A549 (cell line): Measurements from ENCODE around the gene PLEKHF1. TPM values are rescaled to one million over a fixed set of nuclear protein-coding genes. Genes with fewer than 3 reads are reported as not detected.

ENCODE experiments used
- ATAC-seq, 2 experiments: fragments of 200-7000 bp in 1 of 2; fragments of >200 bp in 1 of 2; cut with Nextera tagmentation in 1 of 2; cut with Tn5 transposase in 1 of 2; 3 replicates each; pipeline versions ENCODE4 v1.8.0 to v1.9.1; 2018 to 2020; ENCODE audit warnings: mild to moderate bottlenecking in 1 of 2, moderate library complexity in 1 of 2
- CTCF ChIA-PET: fragments of 300-600 bp; sonication (Branson Sonifier 250); formaldehyde crosslinking; extraction: SDS; loops from one replicate; lab custom pipeline; 2021; ENCODE audit warnings: antibody characterized with exemption, inconsistent platforms; lab: Yijun Ruan, JAX
- POLR2A ChIA-PET: fragments of 350-600 bp; formaldehyde crosslinking; extraction: SDS; loops from one replicate; lab custom pipeline; 2021; ENCODE audit warnings: antibody characterized with exemption, inconsistent platforms; lab: Yijun Ruan, JAX
- DNase-seq, 2 experiments: peaks; one replicate each; pipeline versions ENCODE4 v3.0.0 to v3.0.0-alpha.2; 2011 to 2016; ENCODE audit warnings: low read depth in 1 of 2, low spot score in 1 of 2
- FAIRE-seq: peaks from 2 replicates; lab custom pipeline; 2011; peaks lifted over from hg19 to GRCh38; lab: Jason Lieb, UNC
- H3K27ac ChIP-seq, 2 experiments: fragments of >200 bp; sonication (Bioruptor Twin); formaldehyde crosslinking; 3 replicates each; pipeline ENCODE4 v1.5.1; 2016 to 2017
- H3K4me1 ChIP-seq: fragments of >200 bp; sonication (Bioruptor Twin); formaldehyde crosslinking; 3 replicates; pipeline ENCODE4 v1.6.1; 2016
- H3K4me2 ChIP-seq: fragments of >200 bp; sonication (Bioruptor Twin); formaldehyde crosslinking; 3 replicates; pipeline ENCODE4 v1.6.1; 2016
- H3K4me3 ChIP-seq: fragments of >200 bp; sonication (Bioruptor Twin); formaldehyde crosslinking; 3 replicates; pipeline ENCODE4 v1.5.1; 2016
- H3K9me3 ChIP-seq: fragments of >200 bp; sonication (Bioruptor Twin); formaldehyde crosslinking; 3 replicates; pipeline ENCODE4 v1.6.1; 2016
- CBX2 ChIP-seq: fragments of 200-600 bp; sonication (generic); IDR thresholded peaks from 2 replicates; pipeline ENCODE4 v1.6.1; 2016; ENCODE audit warnings: low read depth, mild to moderate bottlenecking, borderline replicate concordance
- CBX8 ChIP-seq: fragments of 200-600 bp; sonication (generic); IDR thresholded peaks from 2 replicates; pipeline ENCODE4 v1.6.1; 2016
- CHD2 ChIP-seq: fragments of 150-350 bp; IDR thresholded peaks from 2 replicates; pipeline ENCODE4 v1.6.1; 2014; ENCODE audit warnings: low read length; ENCODE audit not compliant: partially characterized antibody
- CHD4 ChIP-seq: fragments of 200-600 bp; sonication (generic); IDR thresholded peaks from 2 replicates; pipeline ENCODE4 v1.6.1; 2016; ENCODE audit warnings: antibody characterized with exemption, mild to moderate bottlenecking, borderline replicate concordance
- EHMT2 ChIP-seq: fragments of 200-600 bp; sonication (generic); IDR thresholded peaks from 2 replicates; pipeline ENCODE4 v1.6.1; 2016; ENCODE audit warnings: antibody characterized with exemption, low read depth, mild to moderate bottlenecking, moderate library complexity
- EP300 ChIP-seq, 2 experiments: fragments of >200 bp; sonication (Bioruptor Twin); formaldehyde crosslinking; IDR thresholded peaks; 2 replicates in 1 of 2; 3 replicates in 1 of 2; pipeline ENCODE4 v1.6.1; 2016 to 2017
- ESRRA ChIP-seq: fragments of 150-350 bp; IDR thresholded peaks from 2 replicates; pipeline ENCODE4 v1.6.1; 2014; ENCODE audit warnings: mild to moderate bottlenecking, low read length, borderline replicate concordance
- FOSB ChIP-seq: fragments of 250-450 bp; sonication (Bioruptor Pico); IDR thresholded peaks from 2 replicates; pipeline ENCODE4 v1.5.0; 2020; ENCODE audit warnings: mild to moderate bottlenecking, moderate library complexity
- HOXB13 ChIP-seq: fragments of 250-450 bp; sonication (Bioruptor Pico); IDR thresholded peaks from 2 replicates; pipeline ENCODE4 v1.5.0; 2020; ENCODE audit warnings: low read depth, mild to moderate bottlenecking, moderate library complexity
- JUN ChIP-seq, 2 experiments: fragments of >200 bp; sonication (Bioruptor Twin); formaldehyde crosslinking; IDR thresholded peaks; 2 replicates in 1 of 2; 3 replicates in 1 of 2; pipeline ENCODE4 v1.6.1; 2016 to 2017
- JUNB ChIP-seq: fragments of >200 bp; sonication (Bioruptor Twin); formaldehyde crosslinking; IDR thresholded peaks from 2 replicates; pipeline ENCODE4 v1.6.1; 2016
- KDM1A ChIP-seq: fragments of 200-600 bp; sonication (generic); IDR thresholded peaks from 2 replicates; pipeline ENCODE4 v1.6.1; 2016; ENCODE audit warnings: low read depth, mild to moderate bottlenecking
- KDM5A ChIP-seq: fragments of 200-600 bp; sonication (generic); IDR thresholded peaks from 2 replicates; pipeline ENCODE4 v1.6.1; 2016; ENCODE audit warnings: antibody characterized with exemption, mild to moderate bottlenecking
- MAZ ChIP-seq: fragments of 150-350 bp; IDR thresholded peaks from 2 replicates; pipeline ENCODE4 v1.6.1; 2014; ENCODE audit warnings: antibody characterized with exemption, low read depth, low read length, borderline replicate concordance
- MYC ChIP-seq: IDR thresholded peaks from 2 replicates; pipeline ENCODE4 v1.6.1; 2012; ENCODE audit warnings: mild to moderate bottlenecking, inconsistent platforms, low read length, improper control_type of control experiment, borderline replicate concordance
- NPAS2 ChIP-seq: fragments of 250-450 bp; sonication (Bioruptor Pico); IDR thresholded peaks from 2 replicates; pipeline ENCODE4 v1.8.0; 2022; ENCODE audit warnings: mild to moderate bottlenecking, moderate library complexity, borderline replicate concordance
- POLR2AphosphoS2 ChIP-seq: conservative IDR thresholded peaks from 2 replicates; pipeline ENCODE4 v1.6.1; 2012; ENCODE audit warnings: low read length, improper control_type of control experiment, inconsistent platforms
- RARB ChIP-seq: fragments of 250-450 bp; sonication (Bioruptor Pico); IDR thresholded peaks from 2 replicates; pipeline ENCODE4 v1.8.0; 2021; ENCODE audit warnings: mild to moderate bottlenecking, moderate library complexity
- RFX5 ChIP-seq: fragments of 450-650 bp; IDR thresholded peaks from 2 replicates; pipeline ENCODE4 v1.7.1; 2014; ENCODE audit warnings: antibody characterized with exemption, mild to moderate bottlenecking, moderate library complexity
- SREBF2 ChIP-seq: fragments of 450-650 bp; IDR thresholded peaks from 2 replicates; pipeline ENCODE4 v1.6.1; 2014; ENCODE audit warnings: mild to moderate bottlenecking, moderate library complexity
- ZSCAN20 ChIP-seq: fragments of 250-450 bp; sonication (Bioruptor Pico); IDR thresholded peaks from 2 replicates; pipeline ENCODE4 v1.8.0; 2022; ENCODE audit warnings: mild to moderate bottlenecking, moderate library complexity
- WGBS: methylation state at CpG from one replicate; pipeline ENCODE4 v1.1.6; 2017; ENCODE audit errors: missing lambda C conversion rate; 5-methylcytosine and 5-hydroxymethylcytosine counted together
- polyA plus RNA-seq, 4 experiments: library from polyadenylated mRNA; depleted of rRNA in 3 of 4; stranded (reverse); fragments of >200 nt; fragmentation: RNase III in 1 of 4; extraction: RNeasy Plus Mini Kit Qiagen cat#74134 plus additional on column Dnase treatment in 1 of 4; gene quantifications; 2 replicates in 3 of 4; 3 replicates in 1 of 4; pipeline ENCODE4 v1.2.3, GENCODE V29; 2011 to 2017
- TF ChIP-seq, protein P1 (sequence below): fragments of 250-450 bp; sonication (Bioruptor Pico); IDR thresholded peaks from 2 replicates; pipeline ENCODE4 v1.5.0; 2021; ENCODE audit warnings: mild to moderate bottlenecking, moderate library complexity, borderline replicate concordance
- TF ChIP-seq, protein P2 (sequence below): IDR thresholded peaks from 2 replicates; pipeline ENCODE4 v1.6.1; 2012
- TF ChIP-seq, protein P3 (sequence below): fragments of 150-350 bp; IDR thresholded peaks from 2 replicates; pipeline ENCODE4 v1.6.1; 2014; ENCODE audit warnings: low read depth, mild to moderate bottlenecking, low read length
- TF ChIP-seq, protein P4 (sequence below): IDR thresholded peaks from 2 replicates; pipeline ENCODE4 v1.6.1; 2012

PLEKHF1 gene
- polyA plus RNA-seq, 2 of the 4 experiments (the other 2 are of a cell fraction): 2.1 to 4.1 TPM

DNA sequence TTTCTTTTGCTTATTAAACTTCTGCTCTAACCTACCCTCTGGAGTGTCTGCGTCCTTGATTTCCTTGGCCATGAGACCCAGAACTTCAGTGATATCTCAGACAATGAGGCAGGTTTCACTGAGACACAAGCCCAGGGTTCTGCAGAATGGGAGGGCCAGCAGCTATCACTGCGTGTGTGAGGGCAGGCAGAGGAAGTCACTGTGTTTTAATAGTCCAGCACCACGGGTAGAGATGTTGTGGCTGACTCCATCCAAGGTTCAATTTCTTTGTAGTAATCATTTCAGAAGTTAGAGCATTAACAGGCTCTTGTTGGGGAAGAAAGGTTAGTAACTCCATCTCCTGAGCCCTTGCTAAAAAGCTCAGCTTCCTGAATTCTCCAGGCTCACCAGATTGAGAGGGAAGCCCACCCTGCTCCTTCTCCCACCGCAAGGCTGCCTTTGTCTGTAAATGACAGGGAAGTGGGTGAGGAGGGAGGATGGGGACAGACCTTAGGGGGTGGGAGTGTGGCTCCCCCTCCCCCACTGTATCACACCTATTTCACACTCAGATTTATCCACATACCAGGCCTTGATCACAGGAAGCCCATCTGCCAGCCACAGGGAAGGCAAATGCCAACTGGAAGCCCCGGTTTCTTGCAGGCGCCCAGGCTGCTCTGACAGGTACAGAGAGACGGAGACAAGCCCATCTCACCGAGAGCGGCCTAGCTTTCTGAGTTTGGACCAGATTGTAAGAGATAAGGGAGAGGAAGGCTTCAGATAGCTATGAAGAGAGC lies 47.7 kb downstream of the PLEKHF1 start:
- Histone ChIP-seq H3K27ac (no peak overlapping the region), H3K4me2 (no peak overlapping the region), H3K9me3 (no peaks in the 10 kb centered on the region), H3K4me1 (peaks cover 21% of the 10 kb centered on the region), H3K4me3 (no peak overlapping the region)
- POLR2A ChIA-PET: interaction anchor here (7.2 kb wide), 1 partner anchor 106 kb away, joined by 110 read pairs; the partner anchor contains the start of gene POP4
- no peak for FAIRE-seq
- ATAC-seq: no peak
- DNase-seq: no peak
- CTCF ChIA-PET: interaction anchor here (0.7 to 14.1 kb wide), 15 partner anchors 8 to 954 kb away, joined by 3 to 490 read pairs (median 5); partner anchors contain the start of genes PLEKHF1 and POP4
- 95% methylated on average over 9 of the region's 9 CpGs for WGBS
- TF ChIP-seq MYC (no peak), KDM5A (no peak), ZSCAN20 (CRISPR knock-in tag) (no peak), EP300 (IDR thresholded peaks at IDR 0.05) (no peak), HOXB13 (no peak), KDM1A (no peak), SREBF2 (no peak), MAZ (no peak)
- TF ChIP-seq, protein P1, sequence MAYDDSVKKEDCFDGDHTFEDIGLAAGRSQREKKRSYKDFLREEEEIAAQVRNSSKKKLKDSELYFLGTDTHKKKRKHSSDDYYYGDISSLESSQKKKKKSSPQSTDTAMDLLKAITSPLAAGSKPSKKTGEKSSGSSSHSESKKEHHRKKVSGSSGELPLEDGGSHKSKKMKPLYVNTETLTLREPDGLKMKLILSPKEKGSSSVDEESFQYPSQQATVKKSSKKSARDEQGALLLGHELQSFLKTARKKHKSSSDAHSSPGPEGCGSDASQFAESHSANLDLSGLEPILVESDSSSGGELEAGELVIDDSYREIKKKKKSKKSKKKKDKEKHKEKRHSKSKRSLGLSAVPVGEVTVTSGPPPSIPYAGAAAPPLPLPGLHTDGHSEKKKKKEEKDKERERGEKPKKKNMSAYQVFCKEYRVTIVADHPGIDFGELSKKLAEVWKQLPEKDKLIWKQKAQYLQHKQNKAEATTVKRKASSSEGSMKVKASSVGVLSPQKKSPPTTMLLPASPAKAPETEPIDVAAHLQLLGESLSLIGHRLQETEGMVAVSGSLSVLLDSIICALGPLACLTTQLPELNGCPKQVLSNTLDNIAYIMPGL (CRISPR knock-in tag): no peak

DNA sequence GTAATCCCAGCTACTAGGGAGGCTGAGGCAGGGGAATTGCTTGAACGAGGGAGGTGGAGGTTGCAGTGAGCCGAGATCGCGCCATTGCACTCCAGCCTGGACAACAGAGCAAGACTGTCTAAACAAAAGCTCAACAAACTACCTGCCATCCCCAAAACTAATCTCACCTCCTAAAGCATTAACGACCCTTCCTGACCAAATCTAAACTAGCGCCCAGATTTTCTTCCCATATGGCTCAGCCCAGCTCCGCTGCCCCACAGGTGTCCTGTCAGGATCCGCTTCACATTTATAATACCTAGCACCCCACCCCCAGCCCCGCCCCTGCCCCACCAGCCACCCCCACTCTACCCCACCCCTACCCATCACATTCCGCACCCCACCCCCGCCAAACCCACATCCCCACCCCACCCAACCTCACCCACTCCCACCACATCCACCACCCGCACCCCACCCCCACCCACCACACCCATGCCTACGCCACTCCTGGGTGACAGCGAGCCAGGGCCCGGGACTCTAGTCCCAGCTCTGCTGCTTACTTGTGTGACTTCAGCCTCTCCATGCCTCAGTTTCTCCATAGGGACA lies 49.2 kb downstream of the PLEKHF1 start:
- Histone ChIP-seq H3K27ac (peak overlapping the region; percentile 91 to 93), H3K4me3 (peak overlapping the region; percentile 82), H3K4me2 (peak overlapping the region; percentile 89), H3K4me1 (peaks cover 21% of the 10 kb centered on the region)
- WGBS: 46% methylated on average over 9 of the region's 15 CpGs
- no peak for FAIRE-seq
- CTCF ChIA-PET: interaction anchor here (0.6 to 14.1 kb wide), 12 partner anchors 15 to 994 kb away, joined by 3 to 490 read pairs (median 30); partner anchors contain the start of genes PLEKHF1 and POP4
- POLR2A ChIA-PET: interaction anchor here (0.5 to 7.2 kb wide), 17 partner anchors 8 to 108 kb away, joined by 3 to 110 read pairs (median 3); partner anchors contain the start of genes PLEKHF1 and POP4
- ATAC-seq: peak; percentile 20 to 44
- DNase-seq: peak in 1 of 2 experiments; percentile 48
- TF ChIP-seq FOSB (CRISPR knock-in tag): no peak
- TF ChIP-seq ESRRA: no peak
- TF ChIP-seq, protein P2, sequence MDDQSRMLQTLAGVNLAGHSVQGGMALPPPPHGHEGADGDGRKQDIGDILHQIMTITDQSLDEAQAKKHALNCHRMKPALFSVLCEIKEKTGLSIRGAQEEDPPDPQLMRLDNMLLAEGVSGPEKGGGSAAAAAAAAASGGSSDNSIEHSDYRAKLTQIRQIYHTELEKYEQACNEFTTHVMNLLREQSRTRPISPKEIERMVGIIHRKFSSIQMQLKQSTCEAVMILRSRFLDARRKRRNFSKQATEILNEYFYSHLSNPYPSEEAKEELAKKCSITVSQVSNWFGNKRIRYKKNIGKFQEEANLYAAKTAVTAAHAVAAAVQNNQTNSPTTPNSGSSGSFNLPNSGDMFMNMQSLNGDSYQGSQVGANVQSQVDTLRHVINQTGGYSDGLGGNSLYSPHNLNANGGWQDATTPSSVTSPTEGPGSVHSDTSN: no peak
- TF ChIP-seq CBX8: no peak
- TF ChIP-seq RFX5: no peak
- TF ChIP-seq JUNB: no peak
- TF ChIP-seq RARB (CRISPR knock-in tag): no peak
- no peak for TF ChIP-seq EHMT2
- no peak for TF ChIP-seq CBX2
- no peak for TF ChIP-seq KDM5A
- no peak for TF ChIP-seq POLR2AphosphoS2
- TF ChIP-seq, protein P3, sequence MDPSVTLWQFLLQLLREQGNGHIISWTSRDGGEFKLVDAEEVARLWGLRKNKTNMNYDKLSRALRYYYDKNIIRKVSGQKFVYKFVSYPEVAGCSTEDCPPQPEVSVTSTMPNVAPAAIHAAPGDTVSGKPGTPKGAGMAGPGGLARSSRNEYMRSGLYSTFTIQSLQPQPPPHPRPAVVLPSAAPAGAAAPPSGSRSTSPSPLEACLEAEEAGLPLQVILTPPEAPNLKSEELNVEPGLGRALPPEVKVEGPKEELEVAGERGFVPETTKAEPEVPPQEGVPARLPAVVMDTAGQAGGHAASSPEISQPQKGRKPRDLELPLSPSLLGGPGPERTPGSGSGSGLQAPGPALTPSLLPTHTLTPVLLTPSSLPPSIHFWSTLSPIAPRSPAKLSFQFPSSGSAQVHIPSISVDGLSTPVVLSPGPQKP: no peak
- TF ChIP-seq, protein P4, sequence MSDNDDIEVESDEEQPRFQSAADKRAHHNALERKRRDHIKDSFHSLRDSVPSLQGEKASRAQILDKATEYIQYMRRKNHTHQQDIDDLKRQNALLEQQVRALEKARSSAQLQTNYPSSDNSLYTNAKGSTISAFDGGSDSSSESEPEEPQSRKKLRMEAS: no peak
- no peak for TF ChIP-seq CHD2
- TF ChIP-seq NPAS2 (CRISPR knock-in tag): no peak
- no peak for TF ChIP-seq CHD4
- no peak for TF ChIP-seq JUN (IDR thresholded peaks at IDR 0.05)
- TF ChIP-seq, all 56 proteins: peak for 0
- no peaks in the 10 kb centered on the region for H3K9me3 ChIP-seq
